ENCODE measurements around the gene GPX4. TPM values are rescaled to one million over a fixed set of nuclear protein-coding genes. Genes with fewer than 3 reads are reported as not detected.

GPX4 gene
- total and polyA plus RNA-seq, 2 donors (not counting 1 experiment from before 2014, with no cell fraction given): 213 to 317 TPM

DNA sequence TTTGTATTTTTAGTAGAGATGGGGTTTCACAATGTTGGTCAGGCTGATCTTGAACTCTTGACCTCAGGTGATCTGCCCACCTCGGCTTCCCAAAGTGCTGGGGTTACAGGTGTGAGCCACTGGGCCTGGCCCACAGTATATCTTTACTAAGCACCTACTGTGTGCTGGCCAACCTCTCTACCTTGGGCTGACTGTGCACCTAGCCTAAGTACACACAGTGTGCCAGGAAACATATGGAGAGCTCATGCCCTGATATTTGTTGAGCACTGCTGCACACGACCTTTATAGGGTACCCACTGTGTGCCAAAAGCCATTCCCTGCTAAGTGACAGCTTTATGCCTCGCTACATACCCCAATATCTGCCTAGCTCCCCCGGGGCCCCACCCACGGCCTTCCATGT lies 43.1 kb upstream of the GPX4 start:
- H3K9me3 Mint-ChIP-seq (ENCODE audit: insufficient read depth): no peaks in the 10 kb centered on the region
- no peaks in the 10 kb centered on the region for H3K27me3 Mint-ChIP-seq

GRCh38 chr19:1061987-1062386 lies 41.8 kb upstream of the GPX4 start:
- H3K27me3 ChIP-seq (replicated peaks in 1 of 4; ENCODE audit: control extremely low read depth in 1 of 4, control insufficient read depth in 3 of 4, insufficient read depth in 4 of 4, low read length in 3 of 4): no peaks in the 10 kb centered on the region
- H3K36me3 ChIP-seq (replicated peaks in 1 of 2; ENCODE audit: control extremely low read depth in 1 of 2, control insufficient read depth in 1 of 2, extremely low read depth in 1 of 2, insufficient read depth in 2 of 2, low read length in 1 of 2): peaks cover 6 to 34% of the 10 kb centered on the region in 2 experiments
- H4K20me1 ChIP-seq (ENCODE audit: control insufficient read depth, insufficient read depth, low read length, poor library complexity, severe bottlenecking): peaks cover 28% of the 10 kb centered on the region
- intact Hi-C loops (cut with micrococcal nuclease): loop anchor here (10.0 kb wide), 1 partner anchor 137 kb away; the partner anchor contains the start of gene ARID3A
- Mint-ChIP-seq H3K9me3 (ENCODE audit: insufficient read depth) (no peaks in the 10 kb centered on the region), H3K27me3 (no peaks in the 10 kb centered on the region), H3K27ac (no peak overlapping the region), H3K4me3 (no peak overlapping the region), H3K4me1 (peaks cover 37% of the 10 kb centered on the region)
- DNase-seq (no peak), ATAC-seq (ENCODE audit: low read depth) (no peak)
- ChIA-PET POLR2A (interaction anchor here (0.6 to 1.2 kb wide), 3 partner anchors 15 to 21 kb away, joined by 3 to 5 read pairs (median 4); no protein-coding TSS in a partner anchor), CTCF (no interaction called here)
- WGBS (ENCODE audit: insufficient coverage): 97% methylated on average over 20 of the region's 20 CpGs
- no peak overlapping the region for H3K9ac ChIP-seq (ENCODE audit: low read length)
- peaks cover 7% of the 10 kb centered on the region for H3K79me2 ChIP-seq (ENCODE audit: control insufficient read depth, insufficient read depth, low read length)
- TF ChIP-seq, protein P1, sequence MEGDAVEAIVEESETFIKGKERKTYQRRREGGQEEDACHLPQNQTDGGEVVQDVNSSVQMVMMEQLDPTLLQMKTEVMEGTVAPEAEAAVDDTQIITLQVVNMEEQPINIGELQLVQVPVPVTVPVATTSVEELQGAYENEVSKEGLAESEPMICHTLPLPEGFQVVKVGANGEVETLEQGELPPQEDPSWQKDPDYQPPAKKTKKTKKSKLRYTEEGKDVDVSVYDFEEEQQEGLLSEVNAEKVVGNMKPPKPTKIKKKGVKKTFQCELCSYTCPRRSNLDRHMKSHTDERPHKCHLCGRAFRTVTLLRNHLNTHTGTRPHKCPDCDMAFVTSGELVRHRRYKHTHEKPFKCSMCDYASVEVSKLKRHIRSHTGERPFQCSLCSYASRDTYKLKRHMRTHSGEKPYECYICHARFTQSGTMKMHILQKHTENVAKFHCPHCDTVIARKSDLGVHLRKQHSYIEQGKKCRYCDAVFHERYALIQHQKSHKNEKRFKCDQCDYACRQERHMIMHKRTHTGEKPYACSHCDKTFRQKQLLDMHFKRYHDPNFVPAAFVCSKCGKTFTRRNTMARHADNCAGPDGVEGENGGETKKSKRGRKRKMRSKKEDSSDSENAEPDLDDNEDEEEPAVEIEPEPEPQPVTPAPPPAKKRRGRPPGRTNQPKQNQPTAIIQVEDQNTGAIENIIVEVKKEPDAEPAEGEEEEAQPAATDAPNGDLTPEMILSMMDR (IDR thresholded peaks at IDR 0.05): no peak
- no peak for TF ChIP-seq EZH2 (IDR thresholded peaks at IDR 0.05; ENCODE audit: borderline replicate concordance, insufficient read depth, low read depth, low read length, poor library complexity, severe bottlenecking)
- H3K4me2 ChIP-seq (replicated peaks; ENCODE audit: low read depth, low read length, poor library complexity, severe bottlenecking): no peak overlapping the region
- H3K27ac ChIP-seq (ENCODE audit: low read length in 2 of 2): no peak overlapping the region
- peaks cover 25 to 53% of the 10 kb centered on the region in 2 donors for H3K4me1 ChIP-seq (ENCODE audit: control insufficient read depth in 2 of 2, insufficient read depth in 2 of 2, low read length in 2 of 2)
- no peak overlapping the region for H2AFZ ChIP-seq (ENCODE audit: insufficient read depth, low read depth, low read length, poor library complexity, severe bottlenecking)
- peaks cover 1 to 56% (median 20%) of the 10 kb centered on the region in 3 donors for H3K9me3 ChIP-seq (ENCODE audit: control extremely low read depth in 1 of 3, control insufficient read depth in 2 of 3, insufficient read depth in 1 of 3, low read length in 2 of 3)
- no peak overlapping the region for H3K4me3 ChIP-seq (ENCODE audit: control extremely low read depth in 1 of 5, extremely low read depth in 1 of 5, insufficient read depth in 1 of 5, low read depth in 2 of 5, low read length in 4 of 5)

More for the DNA sequence above, 43.1 kb upstream of the GPX4 start:
- ChIA-PET POLR2A (interaction anchor here (0.6 to 1.2 kb wide), 4 partner anchors 13 to 43 kb away, joined by 3 to 5 read pairs (median 4); partner anchors contain the start of gene GPX4), CTCF (interaction anchor here (0.6 kb wide), 1 partner anchor 18 kb away, joined by 3 read pairs; no protein-coding TSS in a partner anchor)
- H2AFZ ChIP-seq (ENCODE audit: insufficient read depth, low read depth, low read length, poor library complexity, severe bottlenecking): no peak overlapping the region
- peaks cover 18% of the 10 kb centered on the region for H4K20me1 ChIP-seq (ENCODE audit: control insufficient read depth, insufficient read depth, low read length, poor library complexity, severe bottlenecking)
- H3K4me1 ChIP-seq (ENCODE audit: control insufficient read depth in 2 of 2, insufficient read depth in 2 of 2, low read length in 2 of 2): peaks cover 14 to 44% of the 10 kb centered on the region in 2 donors
- WGBS (ENCODE audit: insufficient coverage): 92% methylated on average over 5 of the region's 5 CpGs
- intact Hi-C loops (cut with micrococcal nuclease): loop anchor here (10.0 kb wide), 1 partner anchor 136 kb away; the partner anchor contains the start of gene ARID3A
- no peak overlapping the region for H3K9ac ChIP-seq (ENCODE audit: low read length)
- no peaks in the 10 kb centered on the region for H3K27me3 ChIP-seq (replicated peaks in 1 of 4; ENCODE audit: control extremely low read depth in 1 of 4, control insufficient read depth in 3 of 4, insufficient read depth in 4 of 4, low read length in 3 of 4)
- peaks cover 6 to 47% of the 10 kb centered on the region in 2 experiments for H3K36me3 ChIP-seq (replicated peaks in 1 of 2; ENCODE audit: control extremely low read depth in 1 of 2, control insufficient read depth in 1 of 2, extremely low read depth in 1 of 2, insufficient read depth in 2 of 2, low read length in 1 of 2)
- no peak overlapping the region for H3K27ac ChIP-seq (ENCODE audit: low read length in 2 of 2)
- no peak overlapping the region for H3K4me2 ChIP-seq (replicated peaks; ENCODE audit: low read depth, low read length, poor library complexity, severe bottlenecking)
- DNase-seq (no peak), ATAC-seq (ENCODE audit: low read depth) (no peak)
- H3K4me3 ChIP-seq (ENCODE audit: control extremely low read depth in 1 of 5, extremely low read depth in 1 of 5, insufficient read depth in 1 of 5, low read depth in 2 of 5, low read length in 4 of 5): no peak overlapping the region
- Mint-ChIP-seq H3K4me3 (no peak overlapping the region), H3K27ac (no peak overlapping the region), H3K4me1 (peaks cover 32% of the 10 kb centered on the region)
- H3K9me3 ChIP-seq (ENCODE audit: control extremely low read depth in 1 of 3, control insufficient read depth in 2 of 3, insufficient read depth in 1 of 3, low read length in 2 of 3): peaks cover 1 to 69% (median 28%) of the 10 kb centered on the region in 3 donors
- no peak for TF ChIP-seq EZH2 (IDR thresholded peaks at IDR 0.05; ENCODE audit: borderline replicate concordance, insufficient read depth, low read depth, low read length, poor library complexity, severe bottlenecking)
- TF ChIP-seq, protein P1 (IDR thresholded peaks at IDR 0.05): no peak
- peaks cover 7% of the 10 kb centered on the region for H3K79me2 ChIP-seq (ENCODE audit: control insufficient read depth, insufficient read depth, low read length)
